ENCODE results near the gene VAC14. TPM values are rescaled to one million over a fixed set of nuclear protein-coding genes. Genes with fewer than 3 reads are reported as not detected.

The VAC14 gene
- total RNA-seq, 2 donors from 2014 or later: 22.1 to 26.5 TPM

DNA sequence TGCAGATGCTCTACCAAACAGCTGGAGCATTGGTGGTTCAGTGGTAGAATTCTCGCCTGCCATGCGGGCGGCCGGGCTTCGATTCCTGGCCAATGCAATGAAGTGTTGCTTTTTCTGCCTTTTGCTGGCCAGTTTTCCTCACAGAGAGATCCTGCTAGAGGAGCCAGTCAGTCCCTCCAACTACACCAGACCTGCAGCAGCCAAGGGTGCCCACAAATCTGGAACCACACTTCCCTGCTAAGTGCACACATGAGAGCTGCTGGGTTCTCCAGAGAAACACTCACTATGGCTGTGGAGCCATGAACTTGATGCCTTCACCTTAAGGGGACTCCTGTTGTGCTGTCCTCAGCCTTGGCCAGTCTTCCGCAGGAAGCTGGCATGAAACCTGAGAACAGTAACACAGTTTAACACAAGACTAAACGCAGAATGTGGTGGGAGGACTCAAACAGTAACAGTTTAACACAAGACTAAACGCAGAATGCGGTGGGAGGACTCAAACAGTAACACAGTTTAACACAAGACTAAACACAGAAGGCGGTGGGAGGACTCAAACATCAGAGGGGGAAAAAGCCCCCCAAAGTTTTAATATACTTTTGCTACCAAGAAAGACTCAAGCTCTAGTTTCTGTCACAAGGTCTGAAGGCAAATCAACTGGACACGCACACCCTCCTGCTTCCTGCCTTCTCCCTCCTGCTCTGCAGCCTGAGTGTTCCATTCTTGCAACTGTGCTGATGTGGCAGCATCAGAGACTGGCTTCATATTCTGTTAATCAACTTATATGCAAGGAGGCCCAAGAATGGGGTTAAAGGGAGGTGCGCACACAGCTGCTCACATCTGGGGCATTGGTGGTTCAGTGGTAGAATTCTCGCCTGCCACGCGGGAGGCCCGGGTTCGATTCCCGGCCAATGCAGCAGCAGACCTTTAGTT, 12.0 kb downstream of the VAC14 start:
- DNase-seq (ENCODE audit: low spot score): peak; percentile 84
- no peaks in the 10 kb centered on the region for H3K9me3 ChIP-seq
- no peaks in the 10 kb centered on the region for H3K4me1 ChIP-seq
- H3K36me3 ChIP-seq: peaks cover 19% of the 10 kb centered on the region
- no peak overlapping the region for H3K27ac ChIP-seq
- H3K27me3 ChIP-seq: no peaks in the 10 kb centered on the region
- TF ChIP-seq, protein P1, sequence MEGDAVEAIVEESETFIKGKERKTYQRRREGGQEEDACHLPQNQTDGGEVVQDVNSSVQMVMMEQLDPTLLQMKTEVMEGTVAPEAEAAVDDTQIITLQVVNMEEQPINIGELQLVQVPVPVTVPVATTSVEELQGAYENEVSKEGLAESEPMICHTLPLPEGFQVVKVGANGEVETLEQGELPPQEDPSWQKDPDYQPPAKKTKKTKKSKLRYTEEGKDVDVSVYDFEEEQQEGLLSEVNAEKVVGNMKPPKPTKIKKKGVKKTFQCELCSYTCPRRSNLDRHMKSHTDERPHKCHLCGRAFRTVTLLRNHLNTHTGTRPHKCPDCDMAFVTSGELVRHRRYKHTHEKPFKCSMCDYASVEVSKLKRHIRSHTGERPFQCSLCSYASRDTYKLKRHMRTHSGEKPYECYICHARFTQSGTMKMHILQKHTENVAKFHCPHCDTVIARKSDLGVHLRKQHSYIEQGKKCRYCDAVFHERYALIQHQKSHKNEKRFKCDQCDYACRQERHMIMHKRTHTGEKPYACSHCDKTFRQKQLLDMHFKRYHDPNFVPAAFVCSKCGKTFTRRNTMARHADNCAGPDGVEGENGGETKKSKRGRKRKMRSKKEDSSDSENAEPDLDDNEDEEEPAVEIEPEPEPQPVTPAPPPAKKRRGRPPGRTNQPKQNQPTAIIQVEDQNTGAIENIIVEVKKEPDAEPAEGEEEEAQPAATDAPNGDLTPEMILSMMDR (IDR thresholded peaks at IDR 0.05): no peak
- no peak overlapping the region for H3K4me3 ChIP-seq

DNA sequence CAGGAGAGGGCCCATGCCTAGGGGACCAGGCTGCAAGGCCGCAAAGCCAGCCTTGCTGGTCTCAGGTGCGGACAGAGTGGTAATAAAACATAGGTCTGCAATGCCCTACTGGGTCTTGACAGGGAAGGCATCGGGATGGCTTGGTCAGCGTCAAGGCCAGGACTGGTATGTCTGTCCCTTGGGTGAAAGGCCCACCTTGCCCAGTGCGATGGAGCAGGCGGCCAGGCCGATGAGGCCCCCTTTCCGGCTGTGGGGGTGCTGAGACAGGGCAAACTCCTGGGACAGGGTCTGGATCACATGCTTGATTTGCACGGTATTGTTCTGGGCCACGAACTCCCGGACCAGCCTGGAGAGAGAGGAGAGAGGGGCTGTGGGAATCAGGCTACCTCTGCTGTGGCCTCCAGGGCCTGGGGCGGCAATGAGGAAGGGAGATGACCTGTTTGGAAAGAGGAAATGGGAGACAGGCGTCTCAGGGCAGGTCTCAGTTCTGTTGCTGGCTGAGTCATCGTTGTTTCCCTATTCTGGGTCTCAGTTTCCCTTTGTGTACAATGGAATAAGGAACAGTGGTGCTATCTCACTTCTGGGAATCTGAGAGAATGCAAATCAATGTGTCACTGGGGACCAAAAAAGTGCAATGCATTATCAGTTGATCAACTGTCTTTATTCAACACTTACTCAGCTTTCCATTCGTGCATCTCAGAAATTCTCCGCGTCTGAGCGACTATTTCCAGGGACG, 14.8 kb downstream of the VAC14 start:
- TF ChIP-seq, protein P1 (IDR thresholded peaks at IDR 0.05): no peak
- H3K36me3 ChIP-seq: peaks cover 47% of the 10 kb centered on the region
- H3K9me3 ChIP-seq: no peaks in the 10 kb centered on the region
- DNase-seq (ENCODE audit: low spot score): no peak
- no peak overlapping the region for H3K27ac ChIP-seq
- H3K4me3 ChIP-seq: no peak overlapping the region
- no peaks in the 10 kb centered on the region for H3K27me3 ChIP-seq
- H3K4me1 ChIP-seq: no peaks in the 10 kb centered on the region

DNA sequence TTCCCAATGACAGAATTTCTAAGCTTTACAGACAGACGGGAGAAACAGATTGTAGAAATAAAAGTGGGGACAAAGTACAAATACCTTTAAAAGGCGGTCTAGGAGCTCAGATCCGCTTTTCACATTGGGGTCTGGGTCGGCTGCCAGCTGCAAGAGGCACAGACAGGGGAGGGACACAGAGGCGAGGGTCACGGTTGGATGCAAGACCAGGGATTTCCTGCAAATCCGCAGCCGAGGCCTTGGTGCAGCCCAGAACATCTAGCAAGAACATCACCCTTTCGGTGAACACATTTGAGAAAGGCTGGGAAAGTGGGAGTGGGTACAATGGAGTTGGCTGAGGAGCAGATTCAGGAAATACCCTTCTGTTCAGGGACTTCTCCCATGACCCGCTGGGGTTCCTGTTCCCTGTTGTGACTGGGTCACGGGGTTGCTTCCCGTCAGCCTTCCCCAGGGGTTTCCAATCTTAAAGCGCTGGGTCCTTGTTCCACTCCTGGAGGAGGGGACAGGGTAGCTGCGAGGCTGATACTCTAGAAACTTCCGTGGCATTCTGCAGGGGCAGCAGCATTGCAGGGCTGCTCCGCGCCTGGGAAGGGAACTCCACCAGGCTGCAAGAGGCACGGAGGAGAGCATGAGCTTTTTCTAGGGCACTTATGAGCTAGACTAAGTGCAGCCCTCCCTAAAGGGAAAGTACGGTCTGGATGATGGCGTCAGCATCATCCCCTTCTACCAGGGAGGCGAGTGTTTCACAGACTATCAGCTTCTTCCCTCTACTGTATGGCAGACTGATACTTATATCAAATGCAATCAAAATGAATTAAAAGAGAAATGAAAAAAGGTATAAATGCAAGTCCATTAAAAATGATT, 16.0 kb downstream of the VAC14 start:
- no peak overlapping the region for H3K27ac ChIP-seq
- peaks cover 59% of the 10 kb centered on the region for H3K36me3 ChIP-seq
- H3K9me3 ChIP-seq: no peaks in the 10 kb centered on the region
- H3K27me3 ChIP-seq: no peaks in the 10 kb centered on the region
- no peaks in the 10 kb centered on the region for H3K4me1 ChIP-seq
- no peak overlapping the region for H3K4me3 ChIP-seq
- TF ChIP-seq, protein P1 (IDR thresholded peaks at IDR 0.05): no peak
- DNase-seq (ENCODE audit: low spot score): no peak

DNA sequence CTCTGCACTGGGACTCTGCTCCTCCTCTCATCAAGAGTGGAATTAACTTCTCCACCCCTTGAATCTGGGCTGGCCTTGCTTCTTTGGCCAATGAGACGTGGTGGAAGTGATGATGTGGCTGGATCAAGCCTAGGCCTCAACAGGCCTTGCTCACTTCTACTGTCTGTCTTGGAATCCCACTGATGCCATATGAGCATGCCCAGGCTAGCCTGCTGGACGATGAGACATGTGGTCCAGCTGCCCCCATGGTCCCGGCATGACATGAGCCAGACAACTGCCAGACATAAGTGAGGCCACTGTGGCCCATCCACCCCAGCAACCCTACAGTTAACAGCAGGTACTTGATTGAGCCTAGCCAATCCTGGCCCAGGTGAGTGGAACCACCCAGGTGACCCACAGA, 18.7 kb downstream of the VAC14 start:
- H3K36me3 ChIP-seq: peaks cover 81% of the 10 kb centered on the region
- no peaks in the 10 kb centered on the region for H3K27me3 ChIP-seq
- TF ChIP-seq, protein P1 (IDR thresholded peaks at IDR 0.05): no peak
- H3K4me1 ChIP-seq: no peaks in the 10 kb centered on the region
- H3K27ac ChIP-seq: no peak overlapping the region
- H3K4me3 ChIP-seq: no peak overlapping the region
- no peaks in the 10 kb centered on the region for H3K9me3 ChIP-seq
- DNase-seq (ENCODE audit: low spot score): no peak

DNA sequence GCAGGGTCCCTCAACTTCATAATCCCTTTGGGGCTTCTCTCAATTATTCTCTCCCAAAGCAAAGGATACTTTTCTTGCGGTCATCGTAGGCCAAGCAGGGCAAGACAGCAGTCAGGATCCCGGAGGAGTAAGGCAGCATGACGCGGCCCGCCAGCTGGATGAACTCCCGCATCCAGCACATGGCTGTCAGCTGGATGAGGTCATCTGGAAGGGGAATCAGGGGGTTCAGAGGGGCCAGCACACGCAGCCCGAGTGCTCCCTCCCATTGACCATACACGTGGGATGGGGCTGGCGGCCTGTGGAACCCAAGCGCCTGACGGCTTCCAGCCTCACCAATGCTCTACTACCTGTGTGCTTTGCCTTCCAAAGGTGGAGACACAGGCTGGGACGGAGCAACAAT, 19.2 kb downstream of the VAC14 start:
- Histone ChIP-seq H3K4me1 (no peaks in the 10 kb centered on the region), H3K36me3 (peaks cover 82% of the 10 kb centered on the region), H3K27ac (no peak overlapping the region), H3K9me3 (no peaks in the 10 kb centered on the region), H3K4me3 (no peak overlapping the region), H3K27me3 (no peaks in the 10 kb centered on the region)
- TF ChIP-seq, protein P1 (IDR thresholded peaks at IDR 0.05): no peak
- no peak for DNase-seq (ENCODE audit: low spot score)

Data from right atrium auricular region (tissue), 2 donors.